Esophagus mucosa (tissue), 1 donor: ENCODE data around the gene PDIA5. TPM values are rescaled to one million over a fixed set of nuclear protein-coding genes. Genes with fewer than 3 reads are reported as not detected.
"Not testable (repeated sequence)": the region's sequence is repeated elsewhere in the genome, so short reads cannot be mapped to it uniquely, and the experiment has no call there.

Experiments
- ATAC-seq: fragments of 200-7000 bp; cut with Tn5 transposase; one replicate; pipeline ENCODE4 v1.9.1; 2020
- total RNA-seq: library from RNA; stranded (reverse); gene quantifications from one replicate; pipeline ENCODE4 v1.2.4, GENCODE V29; 2023
- donor health status: DM: yes; HTN: yes; CAD: no.

The PDIA5 gene
- total RNA-seq, 1 donor from 2014 or later, result 6.7 TPM

DNA sequence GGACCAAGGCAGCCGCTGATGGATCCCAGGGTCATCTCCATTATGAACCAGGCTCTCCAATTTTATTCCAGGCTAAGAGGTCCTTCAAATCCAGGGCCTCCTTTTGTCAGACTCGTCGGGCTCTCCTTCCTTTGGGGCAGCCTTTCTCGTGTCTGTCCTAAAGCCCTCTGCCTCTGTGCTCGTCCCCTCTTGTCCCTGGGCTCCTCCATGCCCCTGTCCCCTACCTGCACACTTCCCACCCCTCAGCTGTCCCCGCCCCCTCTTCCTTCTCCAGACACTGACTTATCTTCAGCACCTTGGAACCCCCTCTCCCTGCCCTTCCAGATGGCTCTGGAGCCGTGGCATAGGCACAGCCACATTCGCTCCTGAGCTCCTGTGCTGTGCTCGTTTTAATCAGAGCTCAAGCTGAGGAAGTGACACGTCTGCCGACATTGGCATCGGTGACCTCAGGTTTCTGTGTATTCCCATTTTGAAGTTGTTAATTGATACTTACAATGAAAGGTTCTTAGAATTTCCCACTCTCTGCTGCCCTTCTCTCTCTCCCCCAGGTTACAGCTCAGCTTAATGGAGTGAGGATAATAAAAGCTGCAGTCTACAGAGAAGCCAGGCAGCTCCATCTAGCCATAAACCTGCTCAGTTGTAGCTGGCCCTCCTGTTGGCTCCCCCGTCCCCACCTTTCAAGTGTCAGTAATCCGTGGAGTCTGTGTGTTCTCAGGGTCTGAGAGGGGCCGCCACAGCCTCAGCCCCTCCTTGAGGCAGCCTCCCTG is 83.8 kb downstream of the PDIA5 start:
- ATAC-seq, result no peak

GRCh38 chr3:123151251-123151705 is 84.5 kb downstream of the PDIA5 start:
- ATAC-seq, result no peak

- ATAC-seq, result not testable (repeated sequence)
Measured at GRCh38 chr3:123151853-123152420, 85.1 kb downstream of the PDIA5 start.

- ATAC-seq, result no peak
Measured at GRCh38 chr3:123152687-123153086, 85.9 kb downstream of the PDIA5 start.

DNA sequence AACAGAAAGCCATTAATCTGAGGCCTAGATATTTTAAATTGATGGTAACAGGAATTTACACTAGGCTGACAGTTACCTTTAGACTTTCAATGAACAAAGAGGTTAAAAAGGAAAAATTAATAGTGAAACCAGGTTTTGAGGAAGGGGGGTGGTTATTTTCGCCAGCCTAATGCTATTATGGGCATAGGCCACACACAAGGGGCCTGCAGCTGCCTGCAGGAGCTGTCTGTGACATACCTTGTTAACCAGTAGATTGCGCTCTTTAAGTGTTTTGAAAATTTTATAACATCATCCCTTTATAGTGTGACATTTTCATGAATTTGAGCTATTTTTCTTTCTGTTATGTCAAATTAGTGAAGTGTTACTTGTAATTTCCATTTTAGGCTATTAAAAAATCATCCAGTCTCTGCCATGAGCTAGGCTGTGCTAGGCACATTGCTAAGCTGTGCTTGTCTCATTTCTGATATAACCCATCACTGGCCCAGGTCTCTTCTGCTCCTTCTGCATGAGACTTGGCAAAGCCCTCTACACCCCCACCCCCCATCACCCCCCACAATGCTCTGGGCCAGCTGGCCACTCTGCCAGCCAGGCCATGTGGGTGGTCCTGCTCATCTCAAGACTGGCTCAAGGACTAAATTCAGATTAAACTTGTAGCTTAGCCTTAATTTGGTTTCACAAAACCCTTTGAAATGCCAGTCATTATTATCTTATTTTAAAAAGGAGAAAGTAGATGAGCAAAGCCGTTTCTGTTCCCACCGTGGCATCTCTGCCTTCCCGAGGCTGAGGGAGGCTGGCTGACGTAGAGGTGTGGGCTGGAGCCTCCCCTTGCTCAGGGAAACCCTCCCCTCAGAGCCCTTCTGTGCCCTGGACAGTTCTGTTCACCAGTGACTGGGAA is 86.5 kb downstream of the PDIA5 start:
- ATAC-seq, result no peak

- ATAC-seq, result no peak
Measured at GRCh38 chr3:123154020-123154985, 87.5 kb downstream of the PDIA5 start.

GRCh38 chr3:123155471-123156011 is 88.7 kb downstream of the PDIA5 start:
- ATAC-seq, result no peak

DNA sequence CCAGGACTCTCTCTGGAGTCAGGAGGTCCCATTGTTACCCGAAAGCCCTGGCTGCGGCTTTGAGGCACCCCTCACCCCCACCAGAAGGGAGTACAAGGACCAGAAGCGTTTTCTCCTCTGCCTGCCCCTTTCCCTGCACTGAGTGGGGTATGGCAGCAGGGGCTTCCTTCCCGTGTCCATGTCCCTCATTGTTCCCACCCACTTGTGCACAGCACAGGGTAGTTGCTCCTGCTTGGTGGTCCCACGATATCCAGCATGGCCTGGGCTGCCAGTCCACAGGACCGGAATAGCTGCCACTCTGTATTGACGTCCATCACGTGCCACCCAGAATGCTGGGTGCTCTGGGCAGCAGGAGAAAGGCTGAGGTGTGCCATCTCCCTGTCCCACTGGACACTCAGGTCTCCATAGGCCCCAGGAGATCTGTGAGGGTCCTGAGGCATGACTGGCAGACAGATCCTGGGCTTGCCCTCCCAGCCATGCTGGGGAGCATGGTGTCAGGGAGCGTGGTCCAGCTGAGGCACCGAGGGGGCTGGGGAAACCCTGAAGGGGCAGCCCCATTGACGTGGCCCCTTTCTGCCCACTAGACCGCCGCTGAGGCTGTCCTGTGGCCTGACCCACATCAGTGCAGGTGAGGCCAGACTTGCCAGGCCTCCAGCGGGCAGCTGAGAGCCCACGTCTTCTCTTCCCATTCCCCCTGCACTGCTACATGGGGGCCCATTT is 89.6 kb downstream of the PDIA5 start:
- ATAC-seq, result no peak

- ATAC-seq, result no peak
Measured at GRCh38 chr3:123157209-123157597, 90.4 kb downstream of the PDIA5 start.

GRCh38 chr3:123157598-123158287 is 90.9 kb downstream of the PDIA5 start:
- no peak for ATAC-seq

DNA sequence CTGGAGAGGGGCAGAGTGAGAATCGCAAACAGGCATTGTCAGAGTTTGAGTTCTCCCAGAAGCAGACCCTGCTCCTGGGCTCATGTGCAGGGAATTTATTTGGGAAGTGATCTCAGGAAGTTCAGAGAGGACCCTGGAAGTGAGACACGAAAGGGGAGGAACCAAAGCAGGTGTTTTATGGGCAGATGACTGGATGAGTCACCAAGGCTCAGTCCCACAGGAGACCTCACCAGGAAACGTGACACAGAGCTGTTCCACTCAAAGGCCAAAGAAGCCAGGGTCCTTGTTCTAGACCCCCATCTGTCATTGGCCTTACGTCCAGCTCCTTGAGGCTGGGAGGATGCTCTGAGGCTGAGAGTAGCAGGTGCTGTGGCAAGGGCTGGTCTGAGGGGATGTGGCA is 91.5 kb downstream of the PDIA5 start:
- no peak for ATAC-seq

DNA sequence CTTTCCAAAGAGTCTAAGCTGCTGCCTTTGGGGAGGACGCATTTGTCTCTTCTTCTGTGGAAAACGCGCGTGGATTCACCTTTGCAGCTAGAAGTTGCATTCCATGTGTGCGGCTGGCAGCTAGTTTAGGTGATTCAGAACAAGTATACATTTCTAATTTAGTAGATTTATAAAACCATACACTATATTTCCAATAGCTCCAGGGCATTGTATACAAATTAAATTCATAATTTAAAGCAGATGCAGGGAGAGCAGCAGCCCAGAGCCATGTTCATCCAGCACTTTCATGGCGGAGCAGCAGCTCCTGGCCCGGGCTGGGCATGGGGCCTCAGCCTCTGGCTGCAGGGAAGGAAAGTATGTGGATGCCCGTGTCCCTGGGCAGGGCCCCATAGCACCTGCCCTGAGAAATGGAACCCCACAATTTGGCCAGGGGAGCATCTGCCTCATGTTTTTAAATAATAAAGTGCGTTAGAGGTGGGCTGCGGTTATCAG is 92.1 kb downstream of the PDIA5 start:
- no peak for ATAC-seq

DNA sequence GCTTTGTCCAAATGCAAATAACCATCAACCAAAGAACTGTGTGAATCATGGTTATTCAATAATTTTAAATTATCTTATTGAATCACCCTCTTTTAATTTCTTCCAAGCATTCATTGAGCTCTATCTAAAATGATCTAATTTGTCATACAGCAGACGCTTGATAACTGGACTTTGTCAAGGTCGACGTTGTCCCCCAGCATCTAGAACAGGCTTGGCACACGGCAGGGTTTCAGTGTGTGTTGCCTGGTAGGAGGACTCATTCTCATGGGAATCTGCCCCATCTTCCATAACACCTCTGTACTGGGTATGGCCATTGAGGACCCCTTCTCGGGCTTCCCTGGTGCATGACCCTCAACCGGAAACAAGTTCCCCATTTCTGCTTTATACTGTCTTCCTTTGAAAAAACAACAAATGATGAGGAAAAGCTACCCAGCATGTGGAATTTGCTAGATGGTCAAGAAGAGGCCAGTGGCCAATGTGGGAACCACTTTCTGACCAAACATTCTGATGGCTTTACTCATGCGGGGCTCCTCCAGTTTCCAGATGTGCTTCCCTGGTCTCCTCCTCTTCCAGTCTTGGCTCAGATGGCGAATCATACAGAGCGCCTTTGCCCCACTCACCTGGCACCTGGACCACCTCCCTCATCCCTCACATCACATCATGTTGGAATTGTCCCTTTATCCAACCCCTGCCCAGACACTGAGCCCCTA is 93.3 kb downstream of the PDIA5 start:
- ATAC-seq, result no peak

DNA sequence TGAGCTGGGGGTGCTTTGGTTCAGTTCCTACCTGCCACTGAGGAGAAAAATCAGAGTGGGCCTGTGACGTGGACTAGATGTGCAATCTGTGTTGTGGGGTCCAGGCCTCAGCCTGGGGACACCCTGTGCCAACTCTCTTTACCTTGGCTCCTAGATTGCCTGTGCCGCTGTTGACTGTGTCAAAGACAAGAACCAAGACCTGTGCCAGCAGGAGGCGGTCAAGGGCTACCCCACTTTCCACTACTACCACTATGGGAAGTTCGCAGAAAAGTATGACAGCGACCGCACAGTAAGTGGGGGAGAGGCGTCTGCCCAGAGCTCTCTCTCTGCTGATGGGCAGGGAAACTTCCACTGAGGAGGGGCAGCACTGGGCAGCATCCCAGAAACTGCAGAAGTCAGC is 94.3 kb downstream of the PDIA5 start:
- ATAC-seq, result no peak

DNA sequence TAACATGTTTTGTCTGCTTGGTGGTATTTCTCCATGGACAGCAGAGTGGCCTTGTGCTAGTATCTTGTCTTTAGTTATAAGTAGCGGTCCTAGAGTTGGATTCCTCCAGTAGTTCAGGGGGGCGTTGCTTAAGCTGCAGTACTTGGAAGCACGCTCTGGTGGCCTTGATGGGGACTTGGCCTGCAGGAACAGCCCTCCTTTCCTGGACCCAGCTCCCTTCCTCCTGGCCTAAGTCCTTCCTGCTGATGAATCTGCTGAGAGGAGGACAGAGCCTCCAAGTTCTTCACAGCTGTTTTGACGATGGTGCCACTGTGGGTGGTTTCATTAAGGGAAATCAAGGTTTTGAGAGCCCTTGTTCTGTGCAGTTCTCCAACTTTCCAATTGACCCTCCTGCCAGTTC is 96.3 kb downstream of the PDIA5 start:
- ATAC-seq, result no peak

- ATAC-seq, result no peak
Measured at GRCh38 chr3:123165163-123165562, 98.3 kb downstream of the PDIA5 start.

- no peak for ATAC-seq
Measured at GRCh38 chr3:123167686-123168085, 100.9 kb downstream of the PDIA5 start.

GRCh38 chr3:123168122-123168521 is 101.3 kb downstream of the PDIA5 start:
- ATAC-seq, result no peak

- ATAC-seq, result no peak
Measured at GRCh38 chr3:123168605-123169004, 101.8 kb downstream of the PDIA5 start.

- ATAC-seq, result no peak
Measured at GRCh38 chr3:123169492-123169929, 102.7 kb downstream of the PDIA5 start.
